Stimulated activated CD8-positive, alpha-beta memory T cell treated with anti-CD3 and anti-CD28 coated beads, Interleukin-4, amount 100 ng/mL, for 1 hour (primary cell): ENCODE data around the gene MEF2B.

Source experiments
- DNase-seq, 2 donors: peaks; one replicate each; pipeline ENCODE4 v3.0.0-alpha.2; 2020; ENCODE audit warnings: low read depth in 2 of 2, low spot score in 1 of 2

MEF2B gene

GRCh38 chr19:19101540-19101939 lies 68.5 kb downstream of the MEF2B start:
- DNase-seq = no peak

- DNase-seq = no peak
Measured at GRCh38 chr19:19098703-19099632, 71.1 kb downstream of the MEF2B start.

- no peak for DNase-seq
Measured at GRCh38 chr19:19098084-19098702, 71.9 kb downstream of the MEF2B start.

- no peak for DNase-seq
Measured at GRCh38 chr19:19096641-19097627, 73.1 kb downstream of the MEF2B start.

GRCh38 chr19:19095691-19096090 lies 74.4 kb downstream of the MEF2B start:
- DNase-seq = no peak
